Testis (tissue), 2 donors: Measurements from ENCODE around the gene SLC7A6.

Experiments
- POLR2A ChIP-seq: fragments of 450-650 bp; IDR thresholded peaks from one replicate; pipeline ENCODE4 v1.6.1; 2017; ENCODE audit warnings: antibody characterized with exemption, mild to moderate bottlenecking, moderate library complexity
- TF ChIP-seq, protein P1 (sequence below), 3 experiments: fragments of 450-650 bp in 2 of 3; fragments of 200-600 bp in 1 of 3; sonication (generic) in 1 of 3; IDR thresholded peaks; one replicate each; pipeline ENCODE4 v1.5.1; 2016 to 2019; ENCODE audit warnings: antibody characterized with exemption in 3 of 3, mild to moderate bottlenecking in 2 of 3, moderate library complexity in 1 of 3

DNA sequence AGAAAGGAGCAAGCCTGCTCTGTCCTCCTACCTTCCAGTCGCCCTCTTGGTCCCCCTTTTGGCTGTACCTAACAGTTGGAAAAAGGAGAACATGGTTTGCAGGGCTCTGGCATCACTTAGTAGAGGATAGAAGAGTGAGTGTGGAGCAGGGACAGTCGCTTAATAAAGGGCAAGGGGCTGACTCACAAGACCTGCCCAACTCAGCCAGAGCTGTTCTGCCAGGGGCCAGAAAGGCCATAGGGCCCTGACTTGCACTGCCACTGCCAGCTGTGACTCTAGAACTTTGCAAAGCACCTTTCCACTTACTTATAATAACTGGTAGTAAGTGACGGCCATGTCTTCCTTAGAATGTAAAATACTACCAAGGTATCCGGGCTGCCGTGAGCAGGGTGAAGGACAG is 60.0 kb downstream of the SLC7A6 start:
- TF ChIP-seq, protein P1, sequence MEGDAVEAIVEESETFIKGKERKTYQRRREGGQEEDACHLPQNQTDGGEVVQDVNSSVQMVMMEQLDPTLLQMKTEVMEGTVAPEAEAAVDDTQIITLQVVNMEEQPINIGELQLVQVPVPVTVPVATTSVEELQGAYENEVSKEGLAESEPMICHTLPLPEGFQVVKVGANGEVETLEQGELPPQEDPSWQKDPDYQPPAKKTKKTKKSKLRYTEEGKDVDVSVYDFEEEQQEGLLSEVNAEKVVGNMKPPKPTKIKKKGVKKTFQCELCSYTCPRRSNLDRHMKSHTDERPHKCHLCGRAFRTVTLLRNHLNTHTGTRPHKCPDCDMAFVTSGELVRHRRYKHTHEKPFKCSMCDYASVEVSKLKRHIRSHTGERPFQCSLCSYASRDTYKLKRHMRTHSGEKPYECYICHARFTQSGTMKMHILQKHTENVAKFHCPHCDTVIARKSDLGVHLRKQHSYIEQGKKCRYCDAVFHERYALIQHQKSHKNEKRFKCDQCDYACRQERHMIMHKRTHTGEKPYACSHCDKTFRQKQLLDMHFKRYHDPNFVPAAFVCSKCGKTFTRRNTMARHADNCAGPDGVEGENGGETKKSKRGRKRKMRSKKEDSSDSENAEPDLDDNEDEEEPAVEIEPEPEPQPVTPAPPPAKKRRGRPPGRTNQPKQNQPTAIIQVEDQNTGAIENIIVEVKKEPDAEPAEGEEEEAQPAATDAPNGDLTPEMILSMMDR (IDR thresholded peaks at IDR 0.05): no peak
- TF ChIP-seq POLR2A: no peak
